GM23248 (cell line): Measurements from ENCODE around the gene KITLG. TPM values are rescaled to one million over a fixed set of nuclear protein-coding genes. Genes with fewer than 3 reads are reported as not detected.

ENCODE experiments used
- DNase-seq: peaks from one replicate; pipeline ENCODE4 v3.0.0-alpha.2; 2015
- H2AFZ ChIP-seq: fragments of 200-600 bp; sonication (generic); 2 replicates; pipeline ENCODE4 v1.6.1; 2016; ENCODE audit warnings: antibody characterized with exemption
- H3F3A ChIP-seq: fragments of 200-600 bp; sonication (generic); 2 replicates; pipeline ENCODE4 v1.6.1; 2016; ENCODE audit warnings: mild to moderate bottlenecking, antibody characterized with exemption, mixed run types; ENCODE audit not compliant: insufficient read depth
- H3K27ac ChIP-seq: fragments of 200-600 bp; sonication (generic); 2 replicates; pipeline ENCODE4 v1.5.1; 2016; ENCODE audit warnings: mild to moderate bottlenecking
- H3K27me3 ChIP-seq: fragments of 200-600 bp; sonication (generic); replicated peaks from 2 replicates; pipeline ENCODE4 v1.6.1; 2016; ENCODE audit warnings: mild to moderate bottlenecking; ENCODE audit not compliant: insufficient read depth
- H3K36me3 ChIP-seq: fragments of 200-600 bp; sonication (generic); 2 replicates; pipeline ENCODE4 v1.6.1; 2016; ENCODE audit warnings: low read depth, mild to moderate bottlenecking
- H3K4me1 ChIP-seq: fragments of 200-600 bp; sonication (generic); 2 replicates; pipeline ENCODE4 v1.6.1; 2016; ENCODE audit warnings: mild to moderate bottlenecking; ENCODE audit not compliant: insufficient read depth
- H3K4me2 ChIP-seq: fragments of 200-600 bp; sonication (generic); one replicate; pipeline ENCODE4 v1.6.1; 2016; ENCODE audit warnings: mild to moderate bottlenecking; ENCODE audit not compliant: unreplicated experiment
- H3K4me3 ChIP-seq: fragments of 200-600 bp; sonication (generic); 2 replicates; pipeline ENCODE4 v1.5.1; 2016; ENCODE audit warnings: mild to moderate bottlenecking
- H3K79me2 ChIP-seq: fragments of 200-600 bp; sonication (generic); 2 replicates; pipeline ENCODE4 v1.6.1; 2016; ENCODE audit warnings: mild to moderate bottlenecking; ENCODE audit not compliant: insufficient read depth
- H3K9ac ChIP-seq: fragments of 200-600 bp; sonication (generic); 2 replicates; pipeline ENCODE4 v1.6.1; 2016; ENCODE audit warnings: mild to moderate bottlenecking
- H3K9me2 ChIP-seq: fragments of 200-600 bp; sonication (generic); 2 replicates; pipeline ENCODE4 v1.6.1; 2016; ENCODE audit warnings: mixed run types, mild to moderate bottlenecking, moderate library complexity; ENCODE audit not compliant: insufficient read depth
- H3K9me3 ChIP-seq: fragments of 200-600 bp; sonication (generic); one replicate; pipeline ENCODE4 v1.6.1; 2017; ENCODE audit warnings: low read depth
- H4K20me1 ChIP-seq: fragments of 200-600 bp; sonication (generic); 2 replicates; pipeline ENCODE4 v1.6.0; 2016; ENCODE audit not compliant: insufficient read depth
- EZH2 ChIP-seq: fragments of 200-600 bp; sonication (generic); IDR thresholded peaks from 2 replicates; pipeline ENCODE4 v1.6.1; 2018; ENCODE audit warnings: antibody characterized with exemption, mild to moderate bottlenecking; ENCODE audit not compliant: insufficient read depth, poor library complexity, severe bottlenecking
- EZH2phosphoT487 ChIP-seq: fragments of 200-600 bp; sonication (generic); IDR thresholded peaks from 2 replicates; pipeline ENCODE4 v1.6.1; 2018; ENCODE audit warnings: antibody characterized with exemption, moderate library complexity, mild to moderate bottlenecking, low read depth; ENCODE audit not compliant: insufficient read depth
- whole genome bisulfite sequencing, 2 experiments: methylation state at CpG; one replicate each; pipeline ENCODE4 v1.1.6; 2015 to 2017; ENCODE audit warnings: low lambda C conversion rate in 2 of 2, low coverage in 1 of 2; ENCODE audit errors: missing lambda C conversion rate in 2 of 2; 5-methylcytosine and 5-hydroxymethylcytosine counted together
- in situ Hi-C: fragments of 300-500 bp; cut with MboI; formaldehyde crosslinking; loops from 2 replicates; pipeline ENCODE4 v1.15.0; 2020
- polyA plus RNA-seq: library from polyadenylated mRNA; unstranded; fragments of >200 nt; fragmentation: Nextera tagmentation; extraction: Ambion mirVana; gene quantifications from 2 replicates; pipeline ENCODE4 v1.2.1, GENCODE V29; 2016
- total RNA-seq: library from RNA; depleted of rRNA; stranded (reverse); fragments of >200 nt; shearing (Covaris generic); gene quantifications from 2 replicates; pipeline ENCODE4 v1.2.3, GENCODE V29; 2014

KITLG gene
- total and polyA plus RNA-seq, 2 experiments from 2014 or later: 34.8 to 98.4 TPM

DNA sequence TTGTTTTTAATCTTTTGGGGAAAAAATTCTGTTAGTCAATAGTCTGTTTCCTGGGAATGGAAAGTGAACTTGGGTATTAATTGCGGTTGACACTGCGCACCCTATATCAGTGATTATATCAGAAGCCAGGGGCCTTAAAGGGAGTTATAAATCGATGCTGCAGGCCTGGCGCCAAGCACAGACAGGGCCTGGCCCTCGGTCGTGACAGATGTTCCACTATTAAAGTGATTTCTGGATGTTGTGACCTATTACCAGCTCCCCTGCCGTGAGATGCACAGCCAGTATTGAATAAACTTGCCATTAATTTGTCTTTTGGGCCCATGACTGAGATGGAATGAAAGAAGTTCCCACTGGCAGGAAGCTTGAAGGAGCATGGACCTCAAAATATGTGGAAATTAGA lies 45.1 kb upstream of the KITLG start:
- H3K9me2 ChIP-seq: no peaks in the 10 kb centered on the region
- peaks cover 9% of the 10 kb centered on the region; the same call in 1 of the 2 replicates for H3F3A ChIP-seq
- H3K27ac ChIP-seq: no peak overlapping the region
- no peaks in the 10 kb centered on the region for H4K20me1 ChIP-seq
- no peaks in the 10 kb centered on the region for H3K9me3 ChIP-seq
- H3K36me3 ChIP-seq: no peaks in the 10 kb centered on the region
- peaks cover 21% of the 10 kb centered on the region for H3K4me1 ChIP-seq
- TF ChIP-seq EZH2: no peak
- no peak for TF ChIP-seq EZH2phosphoT487
- H3K9ac ChIP-seq: peak overlapping the region; percentile 24; the same call in 1 of the 2 replicates
- H3K27me3 ChIP-seq: no peaks in the 10 kb centered on the region
- no peak overlapping the region for H3K4me3 ChIP-seq
- WGBS, 2 experiments: 60 to 65% methylated on average over 7 of the region's 7 CpGs
- in situ Hi-C loops: no loop called here
- peak overlapping the region; percentile 34; the same call in 1 of the 2 replicates for H2AFZ ChIP-seq
- no peak for DNase-seq
- no peaks in the 10 kb centered on the region for H3K79me2 ChIP-seq
- peak overlapping the region; percentile 69 for H3K4me2 ChIP-seq

DNA sequence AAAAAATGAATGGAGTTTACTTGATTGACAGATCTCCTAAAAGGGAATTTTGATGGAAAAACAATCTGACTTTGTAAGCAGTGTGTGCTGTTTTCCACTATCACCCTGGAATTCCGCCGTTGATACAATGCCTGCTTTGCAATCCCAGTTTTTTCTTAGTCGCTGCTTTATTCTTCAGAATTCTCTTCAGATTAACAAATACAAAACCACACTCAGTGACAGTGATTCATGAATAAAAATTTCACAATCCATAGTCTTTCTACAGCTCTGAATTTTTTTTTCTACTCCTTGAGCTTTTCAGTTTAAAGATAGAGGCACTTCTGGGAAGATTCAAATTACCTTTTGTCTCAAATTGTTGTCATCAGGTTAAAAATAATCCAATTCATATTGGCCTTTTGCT lies 44.6 kb upstream of the KITLG start:
- no peaks in the 10 kb centered on the region for H3K79me2 ChIP-seq
- H3K9ac ChIP-seq: peak overlapping the region; percentile 24; the same call in 1 of the 2 replicates
- 2 to 6% methylated on average over 3 of the region's 3 CpGs for WGBS, 2 experiments
- H3F3A ChIP-seq: peaks cover 9% of the 10 kb centered on the region; the same call in 1 of the 2 replicates
- peak overlapping the region; percentile 22; the same call in 1 of the 2 replicates for H3K4me3 ChIP-seq
- DNase-seq: peak; percentile 80
- peaks cover 21% of the 10 kb centered on the region for H3K4me1 ChIP-seq
- peak overlapping the region; percentile 69 for H3K4me2 ChIP-seq
- no peaks in the 10 kb centered on the region for H3K9me3 ChIP-seq
- in situ Hi-C loops: no loop called here
- no peaks in the 10 kb centered on the region for H3K36me3 ChIP-seq
- peak overlapping the region; percentile 34; the same call in 1 of the 2 replicates for H2AFZ ChIP-seq
- TF ChIP-seq EZH2 (no peak), EZH2phosphoT487 (no peak)
- no peaks in the 10 kb centered on the region for H4K20me1 ChIP-seq
- H3K27me3 ChIP-seq: no peaks in the 10 kb centered on the region
- no peaks in the 10 kb centered on the region for H3K9me2 ChIP-seq
- H3K27ac ChIP-seq: no peak overlapping the region

DNA sequence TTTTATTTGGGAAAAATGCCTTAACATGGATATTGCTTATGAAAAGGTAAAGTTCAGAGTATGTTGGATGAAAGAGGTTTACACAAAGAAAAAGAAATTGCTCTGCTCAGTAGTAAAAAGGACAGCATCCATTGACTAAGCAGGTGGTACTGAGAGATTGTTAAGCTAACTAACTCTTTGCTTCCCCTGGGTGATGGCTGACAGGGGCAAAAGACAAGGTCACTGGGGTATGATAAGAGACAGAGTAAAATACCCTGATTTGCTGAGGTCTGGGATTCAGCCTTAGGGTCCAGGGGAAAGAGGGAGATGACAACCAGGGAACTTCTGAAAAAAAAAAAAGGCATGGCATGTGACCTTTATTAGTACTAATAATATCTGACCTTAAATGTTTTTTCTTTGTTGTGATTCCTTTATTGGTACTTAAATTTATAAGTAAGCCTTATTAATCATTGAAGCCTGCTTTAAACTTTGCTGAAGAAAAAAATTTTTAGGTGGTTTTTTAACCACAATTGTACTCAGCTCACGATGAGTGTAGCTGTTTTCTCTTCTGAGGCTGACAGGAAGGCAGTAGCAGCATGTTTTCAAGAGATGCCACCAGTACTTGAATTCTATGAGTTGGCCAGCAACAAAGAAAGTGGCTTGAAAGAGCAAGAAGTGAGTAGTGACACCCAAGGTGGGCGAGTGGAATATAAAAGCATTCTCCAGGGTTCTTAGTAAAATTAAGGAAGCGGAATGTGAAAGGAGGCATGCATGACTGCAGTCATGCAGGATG lies 43.7 kb upstream of the KITLG start:
- DNase-seq: peak; percentile 31
- Histone ChIP-seq H3K9me2 (no peaks in the 10 kb centered on the region), H4K20me1 (no peaks in the 10 kb centered on the region), H3K36me3 (no peaks in the 10 kb centered on the region), H3K9me3 (no peaks in the 10 kb centered on the region), H3K4me1 (peaks cover 21% of the 10 kb centered on the region), H3K9ac (no peak overlapping the region), H3K4me2 (peak overlapping the region; percentile 69), H2AFZ (no peak overlapping the region), H3K79me2 (no peaks in the 10 kb centered on the region), H3F3A (peaks cover 9% of the 10 kb centered on the region; the same call in 1 of the 2 replicates), H3K27ac (no peak overlapping the region), H3K27me3 (no peaks in the 10 kb centered on the region), H3K4me3 (no peak overlapping the region)
- in situ Hi-C loops: no loop called here
- 78 to 83% methylated on average over 3 of the region's 3 CpGs for WGBS, 2 experiments
- TF ChIP-seq EZH2 (no peak), EZH2phosphoT487 (no peak)

DNA sequence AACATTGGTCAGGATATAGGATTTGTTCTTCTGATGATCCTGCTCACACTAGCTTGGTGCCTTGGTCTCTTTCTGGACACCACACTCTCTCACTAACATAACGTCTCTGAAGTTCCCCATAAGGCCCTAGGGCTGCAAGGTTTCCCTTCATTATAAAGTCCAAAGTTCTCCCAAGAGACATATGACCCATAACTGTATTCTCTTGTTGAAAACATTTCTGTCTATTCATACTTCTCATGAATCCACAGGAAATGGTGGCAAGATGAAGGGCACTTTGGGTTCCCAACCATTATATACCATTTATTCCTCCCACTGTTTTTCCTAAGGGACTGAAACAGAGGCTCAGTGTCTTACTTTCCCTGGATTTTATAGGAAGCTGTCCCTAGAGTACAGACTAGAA lies 37.1 kb upstream of the KITLG start:
- 95 to 100% methylated on average over 1 of the region's 1 CpG for WGBS, 2 experiments
- Histone ChIP-seq H3K9me3 (no peaks in the 10 kb centered on the region), H3F3A (peaks cover 9% of the 10 kb centered on the region; the same call in 1 of the 2 replicates), H3K27ac (no peak overlapping the region), H3K4me2 (no peak overlapping the region), H3K79me2 (no peaks in the 10 kb centered on the region), H2AFZ (no peak overlapping the region), H3K36me3 (no peaks in the 10 kb centered on the region), H3K9ac (no peak overlapping the region), H3K4me3 (no peak overlapping the region), H3K27me3 (no peaks in the 10 kb centered on the region), H3K4me1 (no peaks in the 10 kb centered on the region), H4K20me1 (no peaks in the 10 kb centered on the region), H3K9me2 (no peaks in the 10 kb centered on the region)
- no peak for DNase-seq
- no peak for TF ChIP-seq EZH2
- TF ChIP-seq EZH2phosphoT487: no peak
- in situ Hi-C loops: no loop called here
